Thyroid gland (tissue), 4 donors: Measurements from ENCODE around the gene AMIGO1. TPM values are rescaled to one million over a fixed set of nuclear protein-coding genes. Genes with fewer than 3 reads are reported as not detected.
"Not testable (repeated sequence)": the region's sequence is repeated elsewhere in the genome, so short reads cannot be mapped to it uniquely, and the experiment has no call there.

Experiments
- DNase-seq, 2 donors: peaks; one replicate each; pipeline ENCODE4 v3.0.0-alpha.2; 2019
- H3K27ac ChIP-seq, 3 donors: fragments of 200-600 bp; sonication (generic); 1 replicate in 2 of 3; 2 replicates in 1 of 3; pipeline ENCODE4 v1.5.1; 2016 to 2019; ENCODE audit warnings: mild to moderate bottlenecking in 1 of 3, moderate library complexity in 1 of 3
- H3K27me3 ChIP-seq: fragments of 200-600 bp; sonication (generic); one replicate; pipeline ENCODE4 v1.5.1; 2019
- H3K36me3 ChIP-seq, 2 donors: fragments of 200-600 bp; sonication (generic); one replicate each; pipeline ENCODE4 v1.5.1; 2016 to 2019
- H3K4me1 ChIP-seq, 2 donors: fragments of 200-600 bp; sonication (generic); one replicate each; pipeline ENCODE4 v1.5.1; 2017 to 2019
- H3K4me3 ChIP-seq, 3 donors: fragments of 200-600 bp; sonication (generic); replicated peaks in 1 of 3; 1 replicate in 2 of 3; 2 replicates in 1 of 3; pipeline ENCODE4 v1.5.1; 2016; ENCODE audit warnings: mild to moderate bottlenecking in 1 of 3
- H3K9me3 ChIP-seq: fragments of 200-600 bp; sonication (generic); one replicate; pipeline ENCODE4 v1.5.1; 2017
- POLR2A ChIP-seq, 2 donors: fragments of 450-650 bp; IDR thresholded peaks; one replicate each; pipeline ENCODE4 v1.6.1; 2017; ENCODE audit warnings: antibody characterized with exemption in 2 of 2, mild to moderate bottlenecking in 2 of 2, moderate library complexity in 1 of 2
- WGBS, 2 donors: methylation state at CpG; one replicate each; pipeline ENCODE4 v1.1.5; 2017; 5-methylcytosine and 5-hydroxymethylcytosine counted together
- intact Hi-C: fragments of 100-400 bp; cut with DNase I; formaldehyde crosslinking; loops from one replicate; pipeline ENCODE4 v1.15.1; 2023
- total RNA-seq, 4 donors: library from RNA; depleted of rRNA; stranded (reverse); fragments of >200 nt; gene quantifications; one replicate each; pipeline ENCODE4 v1.2.3, GENCODE V29; 2016
- TF ChIP-seq, protein P1 (sequence below), 6 experiments: fragments of 200-600 bp in 3 of 6; fragments of 450-650 bp in 3 of 6; sonication (generic) in 3 of 6; IDR thresholded peaks; one replicate each; pipeline ENCODE4 v1.5.1; 2016 to 2019; ENCODE audit warnings: antibody characterized with exemption in 6 of 6, mild to moderate bottlenecking in 2 of 6, inconsistent platforms in 1 of 6, moderate library complexity in 1 of 6

Gene AMIGO1
- total RNA-seq, 4 donors from 2014 or later, result 13.5 to 14.0 (median 13.8) TPM

DNA sequence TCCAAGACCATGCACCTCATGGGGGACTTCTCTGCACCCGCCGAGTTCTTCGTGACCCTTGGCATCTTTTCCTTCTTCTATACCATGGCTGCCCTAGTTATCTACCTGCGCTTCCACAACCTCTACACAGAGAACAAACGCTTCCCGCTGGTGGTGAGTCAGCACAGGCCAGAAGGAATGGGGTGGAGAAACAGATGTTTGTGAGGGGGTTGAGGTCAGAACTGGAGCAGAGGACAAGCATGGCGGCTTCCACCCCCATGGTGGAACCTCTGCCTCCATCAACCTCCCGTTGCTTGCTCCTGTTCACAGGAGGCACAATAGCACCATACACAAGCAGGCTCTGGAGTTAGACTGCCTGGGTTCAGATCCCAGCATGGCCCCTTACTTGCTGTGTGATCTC lies 32.7 kb downstream of the AMIGO1 start:
- Histone ChIP-seq H3K9me3 (no peaks in the 10 kb centered on the region), H3K27me3 (no peaks in the 10 kb centered on the region), H3K4me1 (no peaks in the 10 kb centered on the region), H3K27ac (no peak overlapping the region), H3K36me3 (no peaks in the 10 kb centered on the region), H3K4me3 (no peak overlapping the region)
- TF ChIP-seq, protein P1, sequence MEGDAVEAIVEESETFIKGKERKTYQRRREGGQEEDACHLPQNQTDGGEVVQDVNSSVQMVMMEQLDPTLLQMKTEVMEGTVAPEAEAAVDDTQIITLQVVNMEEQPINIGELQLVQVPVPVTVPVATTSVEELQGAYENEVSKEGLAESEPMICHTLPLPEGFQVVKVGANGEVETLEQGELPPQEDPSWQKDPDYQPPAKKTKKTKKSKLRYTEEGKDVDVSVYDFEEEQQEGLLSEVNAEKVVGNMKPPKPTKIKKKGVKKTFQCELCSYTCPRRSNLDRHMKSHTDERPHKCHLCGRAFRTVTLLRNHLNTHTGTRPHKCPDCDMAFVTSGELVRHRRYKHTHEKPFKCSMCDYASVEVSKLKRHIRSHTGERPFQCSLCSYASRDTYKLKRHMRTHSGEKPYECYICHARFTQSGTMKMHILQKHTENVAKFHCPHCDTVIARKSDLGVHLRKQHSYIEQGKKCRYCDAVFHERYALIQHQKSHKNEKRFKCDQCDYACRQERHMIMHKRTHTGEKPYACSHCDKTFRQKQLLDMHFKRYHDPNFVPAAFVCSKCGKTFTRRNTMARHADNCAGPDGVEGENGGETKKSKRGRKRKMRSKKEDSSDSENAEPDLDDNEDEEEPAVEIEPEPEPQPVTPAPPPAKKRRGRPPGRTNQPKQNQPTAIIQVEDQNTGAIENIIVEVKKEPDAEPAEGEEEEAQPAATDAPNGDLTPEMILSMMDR (IDR thresholded peaks at IDR 0.05), result no peak
- no peak for TF ChIP-seq POLR2A (IDR thresholded peaks at IDR 0.05)
- WGBS, 2 donors, result 93% methylated on average over 8 of the region's 8 CpGs
- DNase-seq, result no peak
- intact Hi-C loops, result no loop called here

GRCh38 chr1:109475261-109475660 lies 34.3 kb downstream of the AMIGO1 start:
- Histone ChIP-seq H3K9me3 (no peaks in the 10 kb centered on the region), H3K4me1 (no peaks in the 10 kb centered on the region), H3K36me3 (no peaks in the 10 kb centered on the region), H3K4me3 (no peak overlapping the region), H3K27ac (no peak overlapping the region), H3K27me3 (no peaks in the 10 kb centered on the region)
- intact Hi-C loops, result no loop called here
- no peak for TF ChIP-seq POLR2A (IDR thresholded peaks at IDR 0.05)
- TF ChIP-seq, protein P1 (IDR thresholded peaks at IDR 0.05), result no peak
- DNase-seq, result no peak
- WGBS, 2 donors, result 86 to 87% methylated on average over 9 of the region's 9 CpGs

GRCh38 chr1:109474697-109475096 lies 34.8 kb downstream of the AMIGO1 start:
- Histone ChIP-seq H3K4me3 (no peak overlapping the region), H3K36me3 (no peaks in the 10 kb centered on the region), H3K9me3 (no peaks in the 10 kb centered on the region), H3K4me1 (no peaks in the 10 kb centered on the region), H3K27me3 (no peaks in the 10 kb centered on the region), H3K27ac (no peak overlapping the region)
- TF ChIP-seq POLR2A (IDR thresholded peaks at IDR 0.05), result no peak
- DNase-seq, result no peak
- intact Hi-C loops, result no loop called here
- WGBS, 2 donors, result 74 to 85% methylated on average over 1 of the region's 1 CpG

DNA sequence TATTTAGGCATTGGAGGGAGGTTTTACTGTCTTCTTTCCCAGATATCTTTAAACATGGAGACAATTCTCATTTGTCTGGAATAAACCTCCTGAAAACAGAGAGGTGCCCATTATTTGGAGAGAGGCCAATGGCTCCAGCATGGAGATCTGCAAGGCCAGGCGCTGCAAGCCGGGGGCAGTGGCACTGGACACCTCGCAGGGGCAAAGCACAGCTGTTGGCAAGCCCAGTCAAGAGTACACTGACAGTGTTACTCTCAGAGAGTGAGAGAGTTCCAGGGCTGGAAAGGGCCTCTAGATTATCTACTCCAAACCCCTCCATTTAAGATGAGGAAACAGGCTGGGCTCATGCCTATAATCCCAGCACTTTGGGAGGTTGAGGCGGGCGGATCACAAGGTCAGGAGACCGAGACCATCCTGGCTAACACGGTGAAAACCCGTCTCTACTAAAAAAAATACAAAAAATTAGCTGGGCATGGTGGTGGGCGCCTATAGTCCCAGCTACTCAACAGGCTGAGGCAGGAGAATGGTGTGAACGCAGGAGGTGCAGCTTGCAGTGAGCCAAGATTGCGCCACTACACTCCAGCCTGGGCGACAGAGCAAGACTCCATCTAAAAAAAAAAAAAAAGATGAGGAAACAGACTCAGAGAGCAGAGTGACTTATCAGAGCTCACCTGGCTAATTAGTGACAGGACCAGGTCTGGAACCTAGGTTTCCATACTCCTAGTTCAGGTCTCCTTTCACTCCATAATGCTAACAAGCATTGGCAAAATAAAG lies 36.1 kb downstream of the AMIGO1 start:
- H3K27me3 ChIP-seq, H3K36me3 ChIP-seq, intact Hi-C loops, H3K4me3 ChIP-seq, DNase-seq, H3K27ac ChIP-seq, H3K4me1 ChIP-seq, H3K9me3 ChIP-seq: not testable (repeated sequence)
- 82 to 91% methylated on average over 9 to 12 of the region's 12 CpGs for WGBS, 2 donors

DNA sequence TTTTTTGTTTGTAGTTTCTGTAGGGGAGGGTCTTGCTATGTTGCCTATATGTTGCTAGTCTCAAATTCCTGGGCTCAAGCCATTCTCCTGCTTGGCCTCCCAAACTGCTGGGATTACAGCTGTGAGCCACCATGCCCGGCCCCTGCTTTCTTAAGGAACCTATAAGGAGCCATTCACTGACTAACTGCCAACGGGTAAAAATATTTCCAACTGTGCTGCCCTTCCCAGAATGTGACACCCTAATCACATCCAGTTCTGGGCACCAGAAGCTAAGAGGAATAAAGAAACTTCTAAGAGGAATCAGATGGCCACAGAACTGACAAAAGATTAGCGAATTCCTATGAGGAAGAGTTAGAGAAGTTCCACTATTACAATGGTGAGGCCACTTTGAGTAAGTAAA lies 36.7 kb downstream of the AMIGO1 start:
- WGBS, 2 donors, result 53 to 55% methylated on average over 3 of the region's 3 CpGs
- Histone ChIP-seq H3K4me3 (no peak overlapping the region), H3K27ac (no peak overlapping the region), H3K4me1 (peaks cover 0 to under 1% of the 10 kb centered on the region in 2 donors), H3K9me3 (no peaks in the 10 kb centered on the region), H3K36me3 (no peaks in the 10 kb centered on the region), H3K27me3 (no peaks in the 10 kb centered on the region)
- DNase-seq, result no peak
- intact Hi-C loops, result no loop called here
- no peak for TF ChIP-seq POLR2A (IDR thresholded peaks at IDR 0.05)
- TF ChIP-seq, protein P1 (IDR thresholded peaks at IDR 0.05), result no peak

DNA sequence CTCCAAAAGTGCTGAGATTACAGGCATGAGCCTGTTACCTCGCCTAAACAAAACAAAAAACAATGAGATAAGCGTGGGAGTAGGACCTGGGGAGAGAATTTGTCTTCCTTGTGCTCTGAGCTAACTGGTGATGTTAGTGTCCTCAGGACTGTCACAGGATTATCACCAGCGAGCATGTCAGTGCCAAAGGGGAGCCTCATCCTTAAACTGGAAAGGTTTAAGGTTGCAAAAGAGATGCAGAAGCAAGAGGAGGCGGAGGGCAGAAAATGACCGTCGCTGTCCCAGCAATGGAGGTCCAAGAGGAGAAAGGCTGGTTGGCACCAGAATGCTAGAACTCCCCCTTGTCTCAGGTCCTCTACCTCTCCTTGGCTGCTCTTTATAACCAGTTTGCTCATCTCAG lies 39.3 kb downstream of the AMIGO1 start:
- TF ChIP-seq POLR2A (IDR thresholded peaks at IDR 0.05), result no peak
- TF ChIP-seq, protein P1 (IDR thresholded peaks at IDR 0.05), result no peak
- Histone ChIP-seq H3K27me3 (no peaks in the 10 kb centered on the region), H3K27ac (no peak overlapping the region), H3K4me3 (no peak overlapping the region), H3K9me3 (no peaks in the 10 kb centered on the region), H3K4me1 (peaks cover 13 to 15% of the 10 kb centered on the region in 2 donors), H3K36me3 (no peaks in the 10 kb centered on the region)
- WGBS, 2 donors, result 67 to 72% methylated on average over 6 of the region's 6 CpGs
- no peak for DNase-seq
- intact Hi-C loops, result no loop called here
